ENCODE data around the gene C4BPA.

The C4BPA gene

DNA sequence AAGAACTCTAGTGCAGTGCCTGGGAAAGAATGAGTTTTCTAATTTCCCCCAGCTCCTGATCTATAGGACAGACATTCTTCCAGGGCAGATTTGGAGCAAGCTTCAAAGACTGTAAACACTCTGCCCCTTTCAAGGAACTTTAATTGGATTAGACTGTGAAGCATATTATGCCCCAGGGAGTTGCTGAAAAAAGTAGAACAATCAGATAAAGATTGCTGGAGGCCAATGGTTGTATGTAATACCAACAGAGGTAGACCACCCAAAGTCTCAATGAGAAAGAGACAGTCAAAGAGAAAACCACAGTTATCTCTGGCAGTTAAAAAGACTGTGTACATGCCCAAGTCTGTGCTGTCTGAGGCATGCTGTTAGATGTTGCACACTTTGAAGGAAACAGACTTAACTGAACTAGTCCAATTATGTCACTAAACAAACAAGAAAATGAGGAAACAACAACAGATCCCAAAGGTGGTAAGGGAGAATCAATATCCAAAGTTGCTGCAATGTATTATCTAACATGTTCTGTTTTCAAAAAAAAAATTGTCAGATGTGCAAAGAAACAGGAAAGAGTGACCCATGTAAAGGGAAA lies 24.4 kb downstream of the C4BPA start:
- no peak for DNase-seq

DNA sequence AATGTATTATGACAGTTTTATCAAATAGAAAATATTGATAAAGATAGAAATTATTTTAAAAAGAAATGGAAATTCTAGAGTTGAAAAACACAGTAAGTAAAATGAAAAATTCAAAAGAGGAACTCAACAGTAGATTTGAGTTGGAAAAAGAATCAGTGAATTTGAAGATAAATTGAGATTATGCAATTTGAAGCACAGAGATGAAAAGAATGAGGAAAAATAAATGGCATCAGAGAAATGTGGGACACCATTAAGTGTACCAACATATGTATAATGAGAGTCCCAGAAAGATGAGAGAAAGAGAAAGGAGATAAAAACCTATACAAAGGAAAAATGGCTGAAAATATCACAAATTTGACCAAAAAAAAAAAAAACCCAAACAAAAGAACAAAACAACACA lies 25.0 kb downstream of the C4BPA start:
- no peak for DNase-seq

DNA sequence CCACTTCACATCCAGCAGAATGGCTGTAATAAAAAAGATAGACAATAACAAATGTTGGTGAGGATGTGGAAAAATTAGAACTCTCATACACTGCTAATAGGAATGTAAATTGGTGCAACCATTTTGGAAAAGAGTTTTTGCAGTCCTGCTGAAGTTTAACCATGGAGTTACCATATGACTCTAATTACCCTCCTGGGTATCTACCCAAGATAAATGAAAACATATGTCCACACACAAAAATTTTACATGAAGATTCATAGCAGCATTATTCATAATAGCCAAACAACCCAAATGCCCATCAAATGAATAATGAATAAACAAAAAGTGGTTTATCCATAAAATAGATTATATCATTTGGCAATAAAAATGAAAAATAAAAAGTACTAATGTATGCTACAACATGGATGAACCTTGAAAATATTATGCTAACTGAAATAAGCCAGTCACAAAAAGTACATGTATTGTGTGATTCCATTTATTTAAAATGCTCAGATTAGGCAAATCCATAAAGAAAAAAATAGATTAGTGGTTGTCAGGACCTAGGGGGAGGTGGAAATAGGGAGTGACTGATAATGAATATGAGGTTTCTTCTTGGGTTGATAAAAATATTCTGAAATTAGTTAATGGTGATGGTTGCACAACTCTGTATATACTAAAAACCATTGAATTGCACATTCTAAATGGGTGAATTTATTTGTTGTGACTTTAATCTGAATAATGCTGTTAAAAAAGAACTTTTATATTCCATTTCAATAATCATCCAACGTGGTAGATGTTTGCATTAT lies 26.4 kb downstream of the C4BPA start:
- DNase-seq, result no peak

DNA sequence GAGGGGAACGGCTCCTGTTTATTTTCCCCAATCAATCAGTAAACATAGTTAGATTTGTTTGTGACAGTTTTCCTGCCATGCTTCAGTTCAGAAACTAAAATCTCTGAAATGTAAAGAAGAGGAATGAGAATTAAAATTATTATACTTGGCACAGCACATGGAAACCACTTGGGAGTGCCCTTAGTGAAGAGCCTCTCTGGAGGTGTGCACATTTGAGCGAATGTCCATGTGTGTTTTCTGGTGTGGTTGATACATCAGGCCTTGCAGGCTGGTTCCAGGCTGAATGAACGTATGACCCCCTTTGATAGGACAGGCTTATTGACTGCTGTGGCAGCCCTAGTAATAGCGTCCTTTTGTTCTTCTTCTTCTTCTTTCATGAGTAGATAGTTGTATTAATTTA lies 27.1 kb downstream of the C4BPA start:
- no peak for DNase-seq

DNA sequence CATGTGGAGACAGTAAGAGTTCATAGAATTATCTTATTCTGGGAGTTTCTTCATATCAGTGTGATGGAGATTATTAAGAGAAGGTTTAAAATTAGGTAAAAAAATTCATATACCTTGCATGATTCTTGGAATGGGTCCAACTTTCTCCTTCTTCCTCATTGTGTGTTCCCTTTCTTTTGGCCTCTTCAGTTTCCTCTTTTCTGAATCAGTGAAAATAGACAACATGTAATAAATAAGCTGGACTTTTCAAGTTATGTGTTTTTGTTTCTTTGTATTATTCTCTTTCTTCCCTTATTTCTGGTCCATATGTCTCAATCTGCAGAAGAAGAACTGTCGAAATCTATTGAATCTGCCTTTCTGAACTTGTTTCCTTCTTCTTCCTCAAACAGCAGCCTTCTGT lies 30.5 kb downstream of the C4BPA start:
- no peak for DNase-seq

DNA sequence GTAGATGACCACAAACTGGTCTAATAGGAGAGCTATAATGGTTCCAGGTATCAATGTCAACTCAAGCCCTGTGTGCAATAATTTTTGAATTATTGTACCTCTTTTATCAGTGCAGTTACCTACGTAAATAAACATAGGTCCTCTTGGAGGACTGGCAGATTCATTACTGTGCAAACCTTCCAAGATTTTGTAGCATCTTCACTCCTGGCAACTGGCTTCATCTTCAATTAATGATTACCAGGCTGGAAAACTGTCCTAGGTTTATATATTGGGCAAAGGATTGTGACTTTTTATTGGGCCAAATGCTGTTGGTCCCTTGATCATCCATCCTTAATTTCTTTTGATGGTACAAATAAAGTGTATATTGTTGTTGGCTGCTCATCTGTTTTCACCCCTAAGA lies 35.6 kb downstream of the C4BPA start:
- DNase-seq, result no peak

DNA sequence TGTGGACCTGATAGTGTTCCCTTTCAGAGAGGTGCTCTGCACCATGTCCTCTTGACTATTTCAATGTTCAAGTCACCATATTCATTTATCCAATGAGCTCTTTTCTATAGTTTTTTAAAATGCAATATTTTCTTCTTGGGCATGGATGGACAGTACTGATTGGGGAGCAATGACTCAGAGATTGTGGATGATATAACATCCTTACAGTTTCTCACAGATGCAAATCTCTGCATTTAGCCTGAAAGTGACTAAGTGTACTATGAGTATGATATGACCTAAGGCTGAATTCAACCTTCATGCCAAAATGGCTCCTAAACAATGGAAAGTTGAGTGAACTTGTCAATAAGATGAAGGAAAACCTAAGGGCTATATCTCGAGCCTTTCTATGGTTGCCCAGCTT lies 36.5 kb downstream of the C4BPA start:
- no peak for DNase-seq

DNA sequence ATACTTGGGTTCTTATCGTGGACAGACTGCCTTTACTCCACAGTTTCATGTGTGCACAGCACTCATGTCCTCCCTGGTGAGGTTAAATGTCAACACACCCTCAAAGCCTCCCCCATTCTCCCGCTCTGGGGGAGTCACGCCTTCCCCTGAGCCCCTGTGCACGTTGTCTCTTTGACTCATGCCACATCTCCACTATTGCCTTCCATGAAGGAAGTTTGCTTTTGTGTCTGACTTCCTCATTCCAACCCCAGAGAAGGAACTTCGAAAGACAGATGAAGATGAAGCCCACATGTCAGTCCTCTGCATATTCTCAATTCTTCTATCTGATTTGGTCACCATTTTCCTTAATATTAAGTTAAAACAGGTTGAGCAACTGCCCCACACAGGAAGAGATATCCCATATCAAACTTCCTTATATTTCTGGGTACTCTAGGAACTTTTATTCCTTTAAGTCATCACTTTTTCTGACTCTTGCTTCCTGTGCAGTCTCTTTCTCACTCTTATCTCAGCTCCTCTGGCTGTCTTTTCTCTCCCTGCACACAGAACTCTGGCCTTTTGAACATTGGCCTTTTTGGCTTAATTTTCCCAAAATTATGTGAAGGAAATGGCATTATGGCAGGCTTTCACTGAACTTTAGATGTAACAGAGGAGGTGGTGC lies 41.5 kb downstream of the C4BPA start:
- DNase-seq, result no peak

DNA sequence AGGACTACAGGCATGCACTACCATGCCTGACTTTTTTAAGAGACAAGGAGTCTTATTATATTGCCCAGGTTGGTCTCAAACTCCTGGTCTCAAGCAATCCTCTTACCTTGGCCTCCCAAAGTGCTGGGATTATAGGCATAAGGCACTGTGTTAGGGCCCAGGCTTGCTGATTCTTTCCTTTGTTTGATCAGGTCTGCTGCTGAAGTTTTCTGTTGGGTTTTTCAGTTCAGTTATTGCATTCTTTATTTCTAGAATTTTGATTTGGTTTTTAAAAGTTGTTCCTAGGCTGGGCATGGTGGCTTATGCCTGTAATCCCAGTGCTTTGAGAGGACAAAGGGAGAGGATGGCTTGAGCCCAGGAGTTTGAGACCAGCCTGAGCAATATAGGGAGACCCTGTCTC lies 47.9 kb downstream of the C4BPA start:
- DNase-seq, result no peak

DNA sequence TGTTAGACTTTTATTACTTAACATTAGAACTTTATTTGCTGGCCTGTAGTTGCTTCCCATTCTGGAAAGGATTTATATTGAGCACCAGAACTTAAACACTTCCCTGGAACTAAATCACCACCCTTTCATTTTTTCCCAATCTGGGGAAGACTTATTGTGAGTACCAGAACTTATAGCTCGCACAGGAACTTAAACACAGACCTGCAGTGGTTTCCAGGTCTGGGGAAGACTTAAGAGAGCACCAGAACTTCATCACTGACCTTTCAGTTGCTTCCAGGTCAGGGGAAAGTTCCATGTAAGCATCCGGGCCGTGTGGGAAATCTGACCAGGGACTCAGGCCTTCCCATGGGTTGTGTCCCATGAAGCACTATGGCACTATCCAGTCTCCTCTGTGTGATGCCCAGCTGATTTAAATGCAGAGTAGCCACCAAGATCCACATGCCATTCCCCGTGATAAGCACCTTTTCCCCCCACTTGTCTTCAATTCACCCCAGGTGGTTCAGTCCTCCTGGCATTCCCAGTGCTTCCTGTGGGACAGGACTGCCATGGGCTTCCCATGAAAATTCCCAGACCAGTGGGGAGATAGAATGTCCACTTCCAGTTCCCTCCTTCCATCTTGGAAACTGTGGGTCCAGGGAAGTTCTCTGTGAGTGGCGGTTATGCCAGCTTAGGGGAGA lies 48.9 kb downstream of the C4BPA start:
- no peak for DNase-seq

DNA sequence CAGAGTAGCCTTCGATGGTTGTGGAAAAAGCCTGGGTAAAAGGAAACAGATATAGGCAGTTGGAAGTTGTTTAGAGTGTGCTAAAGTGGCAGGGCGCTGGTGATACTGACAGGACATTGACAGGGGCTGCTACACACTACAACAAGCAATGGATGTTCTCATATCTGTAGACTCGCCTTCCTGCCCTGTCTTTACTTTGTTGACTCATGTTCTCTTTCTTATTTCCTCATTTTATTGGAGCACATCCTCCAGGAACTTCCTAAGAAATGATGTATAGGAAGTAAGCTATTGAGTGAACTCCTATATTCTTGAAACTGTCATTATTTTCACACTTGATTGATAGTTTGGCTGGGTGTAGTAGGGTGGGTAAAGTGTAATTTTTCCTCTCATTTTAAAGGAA lies 51.0 kb downstream of the C4BPA start:
- DNase-seq, result no peak

DNA sequence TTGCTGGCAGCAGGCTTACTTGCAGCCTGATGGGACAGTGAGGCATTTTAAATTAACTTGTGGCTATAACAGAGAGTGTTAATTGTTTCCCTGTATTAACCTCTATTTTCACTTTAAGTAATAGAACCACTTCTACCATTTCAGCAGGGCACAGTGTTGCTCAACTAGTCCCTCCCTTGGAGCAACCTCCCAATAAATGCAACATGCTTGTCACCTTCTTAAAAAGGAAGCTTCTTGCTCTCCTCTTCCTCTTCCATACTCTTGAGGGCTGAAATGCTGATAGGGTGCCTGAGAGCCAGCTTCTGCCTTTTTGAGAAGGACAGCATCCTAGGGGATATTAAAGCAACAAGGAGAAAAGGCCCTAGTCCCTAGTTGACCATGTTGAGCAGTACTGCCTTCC lies 52.1 kb downstream of the C4BPA start:
- no peak for DNase-seq

DNA sequence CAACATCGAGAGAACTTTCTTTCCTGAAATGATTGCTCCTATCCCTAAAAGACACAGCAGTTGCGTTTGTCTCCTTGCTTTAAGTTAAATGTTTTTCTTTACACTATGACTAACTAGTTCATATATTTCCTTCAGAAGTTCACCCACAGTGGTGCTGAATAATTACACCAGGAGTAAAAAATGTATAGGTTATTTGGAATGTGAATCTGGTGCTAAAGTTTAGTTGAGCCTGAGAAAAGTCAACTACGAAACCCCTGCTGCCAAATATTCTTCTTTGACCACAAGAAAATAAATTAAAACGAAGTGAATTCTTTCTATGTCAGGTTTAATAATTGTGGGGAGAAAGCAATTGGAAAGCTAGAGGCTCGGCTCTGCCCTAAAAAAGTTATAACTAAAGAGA lies 52.8 kb downstream of the C4BPA start:
- DNase-seq, result no peak

DNA sequence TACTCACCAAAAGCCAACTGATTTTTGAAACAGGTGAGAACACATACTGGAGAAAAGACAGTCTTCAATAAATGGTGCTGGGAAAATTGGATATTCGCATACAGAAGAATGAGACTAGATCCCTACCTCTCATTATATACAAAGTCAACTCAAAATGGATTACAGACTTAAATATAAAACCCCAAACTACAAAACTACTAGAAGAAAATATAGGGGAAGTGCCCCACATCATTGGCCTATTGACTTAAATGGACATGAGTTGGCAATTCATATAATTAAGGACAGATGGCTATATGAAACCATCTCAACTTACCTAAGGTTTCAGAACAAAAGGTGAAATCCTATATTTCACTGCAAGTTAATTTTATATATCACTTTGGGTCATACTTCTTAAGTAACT lies 60.1 kb downstream of the C4BPA start:
- no peak for DNase-seq

DNA sequence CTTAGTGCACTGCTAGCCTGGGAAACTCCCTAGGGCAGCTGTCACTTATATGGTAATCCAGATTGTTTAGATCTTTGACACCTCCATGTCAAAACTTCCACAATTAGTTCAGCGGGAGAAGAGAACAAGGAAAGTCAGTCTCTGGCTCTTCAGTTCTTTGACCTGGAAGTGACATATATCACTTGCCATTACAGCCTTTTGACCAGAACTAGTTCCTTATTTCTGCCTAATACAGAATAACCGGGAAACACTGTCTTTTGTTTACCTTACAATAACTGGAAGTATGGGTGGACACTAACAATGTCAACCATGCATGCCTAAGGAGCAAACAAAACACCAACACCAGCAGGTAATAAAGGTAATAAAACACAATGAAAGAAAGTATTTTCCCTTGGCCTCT lies 68.3 kb downstream of the C4BPA start:
- no peak for DNase-seq

DNA sequence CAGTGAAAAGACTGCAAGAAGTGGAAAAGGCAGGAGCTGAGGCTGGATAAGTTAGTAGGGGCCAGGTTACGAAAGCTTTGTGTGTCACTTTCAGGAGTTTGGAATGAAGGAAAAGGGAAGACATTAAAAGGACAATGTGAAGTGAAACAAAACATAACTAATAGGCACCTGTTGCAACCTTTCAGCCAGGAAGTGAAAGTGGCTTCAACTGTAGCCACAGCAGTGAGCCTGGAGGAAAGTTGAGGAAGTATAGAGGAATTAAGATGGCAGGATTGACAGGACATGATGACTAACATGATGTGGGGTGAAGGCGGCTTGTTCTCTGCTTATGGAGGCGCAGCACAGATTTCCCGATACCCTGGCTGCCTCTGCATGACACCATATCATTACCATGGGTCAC lies 68.9 kb downstream of the C4BPA start:
- no peak for DNase-seq

DNA sequence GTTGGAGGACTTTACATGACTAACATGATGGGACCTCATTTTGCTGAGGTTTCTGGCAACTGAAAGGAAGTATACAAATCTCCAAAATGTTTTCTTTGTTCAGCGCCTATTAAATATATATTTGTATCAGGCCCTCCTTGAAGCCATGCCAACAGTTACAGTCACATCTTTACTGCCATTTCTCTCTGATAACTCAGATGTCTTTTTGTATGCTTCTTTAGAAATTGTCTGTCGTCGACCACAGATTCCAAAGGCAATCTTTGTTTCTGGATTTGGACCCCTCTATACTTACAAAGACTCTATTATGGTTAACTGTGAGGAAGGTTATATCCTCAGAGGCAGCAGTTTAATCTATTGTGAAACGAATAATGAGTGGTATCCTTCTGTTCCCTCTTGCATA lies 69.4 kb downstream of the C4BPA start:
- no peak for DNase-seq

DNA sequence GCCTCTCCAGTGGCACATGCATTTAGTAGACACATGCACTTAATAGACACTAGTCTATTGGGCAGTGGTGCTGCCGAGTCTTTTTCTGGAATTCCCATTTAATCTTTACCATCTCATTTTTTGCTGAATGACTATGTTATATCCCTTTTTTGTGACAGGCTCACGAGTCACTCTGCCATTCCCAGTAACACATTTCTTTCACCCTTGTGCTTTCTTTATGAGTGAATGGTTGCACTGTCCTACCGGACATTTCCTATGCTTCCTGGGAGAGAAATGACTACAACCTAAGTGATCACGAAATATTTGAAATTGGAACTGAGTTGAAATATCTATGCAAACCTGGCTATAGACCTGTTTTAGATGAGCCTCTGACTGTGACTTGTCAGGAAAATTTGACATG lies 70.9 kb downstream of the C4BPA start:
- no peak for DNase-seq

DNA sequence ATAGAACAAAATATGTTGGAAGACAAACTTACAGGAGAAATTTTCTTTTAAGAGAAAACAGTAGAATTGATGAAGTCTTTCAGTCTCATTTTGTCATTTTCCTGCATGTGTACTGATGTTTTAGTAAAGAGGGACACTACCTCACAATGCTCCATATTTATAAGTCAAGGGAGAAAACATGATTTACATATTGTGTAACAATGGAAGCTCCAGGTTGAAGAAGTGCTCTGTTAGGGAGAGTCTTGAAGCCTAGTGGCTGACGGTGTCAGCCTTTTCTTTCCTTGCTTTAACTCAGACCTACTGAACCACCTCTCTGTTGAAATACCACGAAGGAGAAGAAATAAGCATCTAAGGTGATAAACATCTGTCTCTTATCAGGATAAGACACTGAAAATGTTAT lies 75.0 kb downstream of the C4BPA start:
- no peak for DNase-seq

DNA sequence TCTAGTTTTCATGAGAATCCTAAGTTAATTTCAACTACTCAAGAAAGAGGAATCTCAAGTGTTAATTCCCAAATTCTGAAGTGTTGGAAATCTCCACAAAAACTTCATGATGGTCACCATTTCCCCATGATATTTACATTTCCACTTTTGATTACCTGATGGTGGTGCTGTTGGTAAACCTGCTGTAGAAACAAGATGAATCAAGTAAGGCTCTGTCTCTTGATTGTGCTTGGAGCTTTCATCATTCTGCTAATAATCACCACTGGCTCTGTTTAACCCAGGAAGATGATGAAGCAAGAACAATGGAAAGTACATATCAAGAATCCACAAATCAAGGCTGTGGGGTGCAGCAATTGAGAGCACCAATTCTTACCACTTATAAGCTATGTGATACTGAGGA lies 77.8 kb downstream of the C4BPA start:
- peak in 2 of 6 experiments; percentile 6 to 7 for DNase-seq

DNA sequence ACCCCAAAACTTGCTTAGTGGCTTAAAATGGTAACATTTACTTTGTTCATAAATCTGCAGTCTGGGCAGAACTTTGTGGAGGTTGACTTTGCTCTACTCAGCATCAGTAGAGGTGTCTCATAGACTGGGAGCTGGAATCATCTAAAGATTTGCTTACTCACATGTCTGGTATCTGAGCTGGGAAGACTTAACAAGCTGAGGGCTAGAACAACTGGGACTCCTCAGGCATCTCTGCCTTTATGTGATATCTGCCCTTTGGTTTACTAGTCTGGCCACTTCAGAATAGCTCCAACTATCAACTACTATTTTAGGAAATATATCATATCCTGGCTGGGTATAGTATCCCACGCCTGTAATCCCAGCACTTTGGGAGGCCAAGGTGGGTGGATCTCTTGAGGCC lies 82.5 kb downstream of the C4BPA start:
- no peak for DNase-seq

DNA sequence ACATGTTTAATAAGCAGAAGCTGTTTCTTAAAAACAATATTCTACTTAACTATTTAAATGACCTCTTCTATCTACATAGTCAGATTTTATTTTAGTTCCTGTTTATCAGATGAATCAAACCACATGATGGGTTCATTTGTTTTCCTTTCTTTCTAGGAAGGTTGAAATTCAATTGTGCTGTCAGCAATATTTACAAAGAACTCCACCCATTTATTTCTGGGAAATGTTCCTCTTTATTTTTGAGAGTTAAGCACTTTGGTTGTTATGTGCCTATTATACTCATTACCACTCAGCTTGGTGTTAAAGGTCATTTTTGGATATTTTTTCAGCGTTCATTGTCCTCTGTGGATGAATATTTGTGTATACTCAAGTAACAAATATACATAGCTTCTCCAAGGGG lies 84.9 kb downstream of the C4BPA start:
- no peak for DNase-seq

DNA sequence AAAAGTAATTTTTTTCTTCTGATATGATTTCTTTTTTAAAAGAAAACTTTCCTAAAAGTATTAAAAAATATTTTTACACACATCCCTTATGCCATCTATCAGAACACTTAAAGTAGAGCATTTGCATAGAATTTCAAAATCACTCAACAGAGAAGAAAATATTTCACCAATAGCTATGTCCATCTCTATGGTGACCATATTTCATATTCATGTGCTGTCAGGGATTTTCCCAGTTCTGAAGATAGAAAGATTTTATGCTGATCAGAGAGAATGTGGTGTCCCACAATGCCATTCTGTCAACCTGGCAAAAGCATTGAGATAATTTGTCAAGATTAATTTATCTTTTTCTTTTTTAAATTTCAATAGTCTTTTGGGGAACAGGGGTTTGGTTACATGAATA lies 87.0 kb downstream of the C4BPA start:
- no peak for DNase-seq

DNA sequence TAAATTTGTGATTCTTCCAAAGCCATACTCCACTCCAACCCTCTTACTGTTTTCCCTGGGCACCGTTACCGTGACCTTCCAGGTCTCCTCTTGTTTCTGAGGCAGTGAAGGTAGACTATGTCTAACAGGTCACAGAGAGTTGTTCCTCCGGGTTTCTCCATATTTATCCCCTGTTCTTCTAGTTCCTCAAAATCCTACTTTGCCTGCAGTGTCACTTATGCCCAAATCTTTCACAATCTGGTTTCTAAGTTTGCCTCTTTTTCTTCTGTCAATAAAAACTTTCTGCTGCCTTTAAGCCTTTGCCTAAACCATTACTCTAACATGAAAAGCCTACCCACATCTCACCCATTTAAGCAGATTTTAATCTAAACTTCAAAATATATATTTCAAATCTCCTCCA lies 87.7 kb downstream of the C4BPA start:
- DNase-seq, result no peak
